ENCODE data around the gene DBN1.

Gene DBN1

GRCh38 chr5:177473443-177474001 lies at the start of gene DBN1:
Gene DBN1, minus strand, starts transcription at chr5:177473634. Its CDS starts 113 bp downstream, at chr5:177473521.
- no peak for DNase-seq

- DNase-seq: no peak
Measured at GRCh38 chr5:177520916-177521513, 47.6 kb upstream of the DBN1 start.

GRCh38 chr5:177520271-177520670 lies 46.8 kb upstream of the DBN1 start:
- DNase-seq: no peak

GRCh38 chr5:177519463-177520235 lies 46.2 kb upstream of the DBN1 start:
- DNase-seq: no peak

GRCh38 chr5:177516601-177517568 lies 43.5 kb upstream of the DBN1 start, which contains the start of gene DDX41:
Gene DDX41, minus strand, starts transcription at chr5:177516961. Its CDS starts 16 bp downstream, at chr5:177516945.
- peak; percentile 95 for DNase-seq

- no peak for DNase-seq
Measured at GRCh38 chr5:177515580-177515979, 42.1 kb upstream of the DBN1 start.

- no peak for DNase-seq
Measured at GRCh38 chr5:177514541-177514940, 41.1 kb upstream of the DBN1 start.

- DNase-seq: no peak
Measured at GRCh38 chr5:177513500-177513899, 40.1 kb upstream of the DBN1 start.

GRCh38 chr5:177512736-177513380 lies 39.4 kb upstream of the DBN1 start:
- DNase-seq: no peak

- DNase-seq: no peak
Measured at GRCh38 chr5:177511796-177512675, 38.6 kb upstream of the DBN1 start.

- no peak for DNase-seq
Measured at GRCh38 chr5:177511181-177511580, 37.7 kb upstream of the DBN1 start.

- no peak for DNase-seq
Measured at GRCh38 chr5:177510567-177511053, 37.2 kb upstream of the DBN1 start.

- no peak for DNase-seq
Measured at GRCh38 chr5:177509991-177510566, 36.6 kb upstream of the DBN1 start.

GRCh38 chr5:177509381-177509951 lies 36.0 kb upstream of the DBN1 start, which contains the start of gene DOK3:
Gene DOK3, minus strand, starts transcription at chr5:177509826. Its CDS starts 286 bp downstream, at chr5:177509540.
- DNase-seq: no peak

GRCh38 chr5:177508837-177509236 lies 35.4 kb upstream of the DBN1 start:
- no peak for DNase-seq

- no peak for DNase-seq
Measured at GRCh38 chr5:177508221-177508611, 34.8 kb upstream of the DBN1 start.

- no peak for DNase-seq
Measured at GRCh38 chr5:177507596-177508220, 34.3 kb upstream of the DBN1 start.

- DNase-seq: no peak
Measured at GRCh38 chr5:177507165-177507564, 33.7 kb upstream of the DBN1 start.

- DNase-seq: no peak
Measured at GRCh38 chr5:177505075-177505474, 31.6 kb upstream of the DBN1 start.

Data from NCI-H2227 treated with DMSO at 0.1 percent for 48 hours (cell line).